GM12878 (cell line): ENCODE data around the gene CELA3B. TPM values are rescaled to one million over a fixed set of nuclear protein-coding genes. Genes with fewer than 3 reads are reported as not detected.
"Not testable (repeated sequence)": the region's sequence is repeated elsewhere in the genome, so short reads cannot be mapped to it uniquely, and the experiment has no call there.

ENCODE experiments used
- ATAC-seq: fragments of 200-7000 bp; cut with Tn5 transposase; 3 replicates; pipeline ENCODE4 v1.9.1; 2020; ENCODE audit warnings: mild to moderate bottlenecking, moderate library complexity
- BruUV-seq: library from RNA; stranded (reverse); fragments of 400-500 nt; replicated peaks from 2 replicates; lab custom pipeline; 2021; lab: Mats Ljungman, UMichigan
- CTCF ChIA-PET: fragments of 300-600 bp; sonication (Branson Sonifier 250); formaldehyde crosslinking; extraction: SDS; loops from one replicate; lab custom pipeline; 2021; ENCODE audit warnings: inconsistent platforms; lab: Yijun Ruan, JAX
- POLR2A ChIA-PET: fragments of 350-600 bp; formaldehyde crosslinking; extraction: SDS; loops from one replicate; lab custom pipeline; 2021; ENCODE audit warnings: inconsistent platforms; lab: Charles Lee
- RAD21 ChIA-PET: fragments of 300-600 bp; sonication (Branson Sonifier 250); formaldehyde crosslinking; loops from one replicate; lab custom pipeline; 2023; ENCODE audit warnings: antibody characterized with exemption; ENCODE audit not compliant: unreplicated experiment; lab: Charles Lee
- SMC1A ChIA-PET: fragments of 300-600 bp; sonication (Branson Sonifier 250); formaldehyde crosslinking; loops from one replicate; lab custom pipeline; 2023; ENCODE audit not compliant: unreplicated experiment, uncharacterized antibody; lab: Charles Lee
- DNase-seq: peaks from one replicate; pipeline ENCODE4 v3.0.0-alpha.2; 2011; ENCODE audit warnings: low read depth, low spot score
- FAIRE-seq: peaks from 3 replicates; lab custom pipeline; 2011; peaks lifted over from hg19 to GRCh38; lab: Jason Lieb, UNC
- H2AFZ ChIP-seq: 2 replicates; pipeline ENCODE4 v1.6.0; 2011; ENCODE audit warnings: low read depth, low read length, control low read depth; ENCODE audit not compliant: control insufficient read depth
- H3K27ac ChIP-seq: 2 replicates; pipeline ENCODE4 v1.5.1; 2011; ENCODE audit warnings: control low read depth; ENCODE audit not compliant: control insufficient read depth, insufficient read depth
- H3K27me3 ChIP-seq, 2 experiments: replicated peaks in 1 of 2; 2 replicates each; pipeline versions ENCODE4 v1.6.0 to v1.6.1; 2011; ENCODE audit warnings: low read length in 1 of 2; ENCODE audit not compliant: control insufficient read depth in 2 of 2, insufficient read depth in 2 of 2
- H3K36me3 ChIP-seq, 2 experiments: 2 replicates each; pipeline ENCODE4 v1.5.1; 2011; ENCODE audit warnings: low read length in 1 of 2; ENCODE audit not compliant: control insufficient read depth in 2 of 2, insufficient read depth in 2 of 2
- H3K4me1 ChIP-seq: 2 replicates; pipeline ENCODE4 v1.6.1; 2011; ENCODE audit warnings: mild to moderate bottlenecking, low read length, moderate library complexity, mixed read lengths; ENCODE audit not compliant: control insufficient read depth, insufficient read depth
- H3K4me2 ChIP-seq: 2 replicates; pipeline ENCODE4 v1.6.0; 2011; ENCODE audit warnings: control low read depth; ENCODE audit not compliant: control insufficient read depth, insufficient read depth
- H3K4me3 ChIP-seq: fragments of 200-600 bp; sonication (generic); 2 replicates; pipeline ENCODE4 v1.5.1; 2016
- H3K79me2 ChIP-seq: 2 replicates; pipeline ENCODE4 v1.6.0; 2011; ENCODE audit warnings: low read length; ENCODE audit not compliant: control insufficient read depth, insufficient read depth
- H3K9ac ChIP-seq: 2 replicates; pipeline ENCODE4 v1.8.0; 2011; ENCODE audit warnings: low read length, control low read depth, mixed read lengths; ENCODE audit not compliant: control insufficient read depth, insufficient read depth
- H3K9me3 ChIP-seq: replicated peaks from 3 replicates; pipeline ENCODE4 v1.5.1; 2011; ENCODE audit warnings: mild to moderate bottlenecking, low read length; ENCODE audit not compliant: control insufficient read depth, insufficient read depth
- H4K20me1 ChIP-seq: 2 replicates; pipeline ENCODE4 v1.6.0; 2011; ENCODE audit not compliant: control insufficient read depth, insufficient read depth
- WGBS: methylation state at CpG from one replicate; pipeline ENCODE4 v1.1.6; 2016; ENCODE audit warnings: low lambda C conversion rate; ENCODE audit not compliant: insufficient replicate concordance, insufficient coverage; ENCODE audit errors: missing lambda C conversion rate; 5-methylcytosine and 5-hydroxymethylcytosine counted together
- in situ Hi-C: fragments of 300-500 bp; cut with MboI; formaldehyde crosslinking; loops from 9 replicates; pipeline ENCODE4 v1.14.3; 2018; ENCODE audit warnings: mixed read lengths
- intact Hi-C: fragments of 100-400 bp; cut with micrococcal nuclease; formaldehyde crosslinking; loops from one replicate; pipeline ENCODE4 v1.14.2; 2022; ENCODE audit not compliant: unreplicated experiment
- polyA plus RNA-seq, 11 experiments: library from polyadenylated mRNA; depleted of rRNA in 4 of 11; unstranded in 6 of 11; stranded (reverse) in 5 of 11; fragments of >200 nt; fragmentation: Nextera tagmentation in 4 of 11; fragmentation: Illumina TruSeq in 1 of 11; extraction: Ambion mirVana in 4 of 11; extraction: Trizol in 1 of 11; gene quantifications; 1 replicate in 1 of 11; 2 replicates in 10 of 11; pipeline versions ENCODE4 v1.2.1 to v1.2.3, GENCODE V29; 2011 to 2016; ENCODE audit warnings: inconsistent platforms in 2 of 11, missing spikeins in 2 of 11, low read depth in 1 of 11
- total RNA-seq, 4 experiments: library from RNA; depleted of rRNA in 3 of 4; stranded (reverse); fragments of >200 nt in 3 of 4; fragmentation: Illumina TruSeq in 1 of 4; extraction: Trizol in 1 of 4; gene quantifications; 2 replicates each; pipeline versions ENCODE4 v1.2.1 to v1.2.3, GENCODE V29; 2013 to 2021

The CELA3B gene
- total and polyA plus RNA-seq, 10 of the 15 experiments (the other 5 are each of a cell fraction or from before 2014, with no cell fraction given), result 4.1 TPM; not detected in 9

DNA sequence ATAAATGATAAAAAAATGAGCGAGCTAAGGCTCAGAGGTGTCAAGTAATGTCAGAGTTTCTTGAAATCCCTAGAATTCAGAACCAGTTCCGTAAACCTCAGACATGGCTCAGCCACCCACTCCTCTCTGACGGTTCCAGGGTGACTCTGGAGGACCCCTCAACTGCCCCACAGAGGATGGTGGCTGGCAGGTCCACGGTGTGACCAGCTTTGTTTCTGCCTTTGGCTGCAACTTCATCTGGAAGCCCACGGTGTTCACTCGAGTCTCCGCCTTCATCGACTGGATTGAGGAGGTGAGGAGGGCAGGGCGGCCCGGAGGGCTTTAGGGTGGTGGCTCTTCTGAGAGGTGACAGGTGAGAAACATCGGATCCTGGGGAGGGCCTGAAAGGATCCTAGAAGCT is 32.7 kb downstream of the CELA3B start:
- CTCF ChIA-PET, result interaction anchor here (0.9 kb wide), 1 partner anchor 11 kb away, joined by 3 read pairs; no protein-coding TSS in a partner anchor

DNA sequence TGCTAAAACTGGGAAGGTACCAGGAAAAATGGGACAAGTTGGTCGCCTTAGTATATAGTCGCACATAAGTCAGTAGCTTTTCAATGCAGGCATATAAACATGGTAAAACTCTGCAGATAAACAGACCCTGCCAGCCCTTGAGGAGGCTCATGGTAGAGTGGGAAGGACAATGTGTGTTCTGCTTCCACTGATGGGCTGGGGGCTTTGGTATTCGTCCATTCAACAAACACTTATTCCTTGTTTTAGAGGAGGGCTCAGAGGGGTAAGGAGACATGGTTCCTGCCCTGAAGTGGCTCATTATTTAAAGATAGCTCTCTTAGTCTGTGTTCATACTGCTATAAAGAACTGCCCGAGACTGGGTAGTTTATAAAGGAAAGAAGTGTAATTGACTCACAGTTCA is 35.9 kb downstream of the CELA3B start:
- H3K4me2 ChIP-seq, ATAC-seq, CTCF ChIA-PET, RAD21 ChIA-PET, H4K20me1 ChIP-seq, intact Hi-C loops, H3K27me3 ChIP-seq, H3K36me3 ChIP-seq, H3K79me2 ChIP-seq, POLR2A ChIA-PET, H3K4me3 ChIP-seq, H3K27ac ChIP-seq, H2AFZ ChIP-seq, DNase-seq, FAIRE-seq, BruUV-seq, H3K9ac ChIP-seq, H3K9me3 ChIP-seq, in situ Hi-C loops, SMC1A ChIA-PET, H3K4me1 ChIP-seq: not testable (repeated sequence)
- WGBS, result 41% methylated on average over 4 of the region's 4 CpGs

More for the DNA sequence above, 32.7 kb downstream of the CELA3B start:
- 67% methylated on average over 10 of the region's 11 CpGs for WGBS
- H3K27ac ChIP-seq, H3K4me1 ChIP-seq, BruUV-seq, H3K4me3 ChIP-seq, H3K9me3 ChIP-seq, H3K9ac ChIP-seq, H3K27me3 ChIP-seq, RAD21 ChIA-PET, FAIRE-seq, H3K36me3 ChIP-seq, H3K4me2 ChIP-seq, H3K79me2 ChIP-seq, intact Hi-C loops, DNase-seq, H2AFZ ChIP-seq, H4K20me1 ChIP-seq, POLR2A ChIA-PET, ATAC-seq: not testable (repeated sequence)
- SMC1A ChIA-PET, result interaction anchor here (0.7 kb wide), 1 partner anchor 15 kb away, joined by 3 read pairs; no protein-coding TSS in a partner anchor
- in situ Hi-C loops, result loop anchor here (10.0 kb wide), 1 partner anchor 405 kb away; no protein-coding TSS in a partner anchor

DNA sequence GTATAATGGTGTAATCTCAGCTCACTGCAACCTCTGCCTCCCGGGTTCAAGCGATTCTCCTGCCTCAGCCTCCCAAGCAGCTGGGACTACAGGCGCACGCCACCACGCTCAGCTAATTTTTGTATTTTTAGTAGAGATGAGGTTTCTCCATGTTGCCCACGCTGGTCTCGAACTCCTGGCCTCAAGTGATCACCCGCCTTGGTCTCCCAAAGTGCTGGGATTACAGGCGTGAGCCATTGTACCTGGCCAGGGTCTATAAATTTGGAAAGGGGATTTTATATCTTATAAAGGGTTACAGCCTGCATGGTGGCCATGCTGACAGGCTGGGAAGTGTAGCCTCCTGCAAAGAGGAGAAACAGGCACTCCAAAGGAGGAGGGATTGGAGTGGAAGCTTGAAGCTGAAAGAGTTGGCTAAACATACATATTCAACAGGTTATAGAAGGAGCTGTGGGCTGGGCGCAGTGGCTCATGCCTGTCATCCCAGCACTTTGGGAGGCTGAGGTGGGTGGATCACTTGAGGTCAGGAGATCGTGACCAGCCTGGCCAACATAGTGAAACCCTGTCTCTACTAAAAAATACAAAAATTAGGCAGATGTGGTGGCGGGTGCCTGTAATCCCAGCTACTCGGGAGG is 37.9 kb downstream of the CELA3B start:
- H3K4me2 ChIP-seq, H3K9me3 ChIP-seq, CTCF ChIA-PET, H3K27ac ChIP-seq, H4K20me1 ChIP-seq, RAD21 ChIA-PET, H2AFZ ChIP-seq, BruUV-seq, H3K9ac ChIP-seq, FAIRE-seq, H3K79me2 ChIP-seq, in situ Hi-C loops, H3K36me3 ChIP-seq, DNase-seq, H3K27me3 ChIP-seq, H3K4me3 ChIP-seq, ATAC-seq: not testable (repeated sequence)
- ChIA-PET POLR2A (interaction anchor here (0.6 kb wide), 1 partner anchor 67 kb away, joined by 7 read pairs; no protein-coding TSS in a partner anchor), SMC1A (interaction anchor here (1.2 kb wide), 1 partner anchor 54 kb away, joined by 3 read pairs; no protein-coding TSS in a partner anchor)
- 43% methylated on average over 13 of the region's 13 CpGs for WGBS
- H3K4me1 ChIP-seq, result peaks cover 12% of the 10 kb centered on the region
- intact Hi-C loops, result loop anchor here (1.0 kb wide), 1 partner anchor 11 kb away; no protein-coding TSS in a partner anchor
